Cardiac muscle cell (in vitro differentiated cells and primary cell): ENCODE measurements around the gene PDK2. TPM values are rescaled to one million over a fixed set of nuclear protein-coding genes. Genes with fewer than 3 reads are reported as not detected.

Experiments
- DNase-seq, 2 donors: peaks; one replicate each; pipeline versions ENCODE4 v3.0.0 to v3.0.0-alpha.2; 2010 to 2017; ENCODE audit warnings: low read depth in 1 of 2, low spot score in 1 of 2
- H3K27ac ChIP-seq: fragments of 200-600 bp; sonication (generic); 2 replicates; pipeline ENCODE4 v1.5.1; 2016
- H3K27me3 ChIP-seq: fragments of 200-600 bp; sonication (generic); 2 replicates; pipeline ENCODE4 v1.6.0; 2016; ENCODE audit warnings: control low read depth
- H3K36me3 ChIP-seq: fragments of 200-600 bp; sonication (generic); 2 replicates; pipeline ENCODE4 v1.5.1; 2016; ENCODE audit warnings: control low read depth
- H3K4me1 ChIP-seq: fragments of 200-600 bp; sonication (generic); 2 replicates; pipeline ENCODE4 v1.8.1; 2017; ENCODE audit warnings: low read depth, mild to moderate bottlenecking, mixed run types
- H3K4me3 ChIP-seq: fragments of 200-600 bp; sonication (generic); 2 replicates; pipeline ENCODE4 v1.5.1; 2016; ENCODE audit warnings: mild to moderate bottlenecking
- H3K9me3 ChIP-seq: fragments of 200-600 bp; sonication (generic); 2 replicates; pipeline ENCODE4 v1.5.1; 2017; ENCODE audit warnings: low read depth, mild to moderate bottlenecking, control low read depth
- CTCF ChIP-seq: IDR thresholded peaks from 2 replicates; pipeline ENCODE4 v1.5.1; 2012; ENCODE audit warnings: low read depth, mild to moderate bottlenecking, low read length
- polyA plus RNA-seq: library from polyadenylated mRNA; unstranded; fragments of >200 nt; fragmentation: Nextera tagmentation; extraction: Ambion mirVana; gene quantifications from 2 replicates; pipeline ENCODE4 v1.2.1, GENCODE V29; 2016
- total RNA-seq: library from RNA; depleted of rRNA; stranded (reverse); fragments of >200 nt; gene quantifications from 2 replicates; pipeline ENCODE4 v1.2.3, GENCODE V29; 2016

The PDK2 gene
- total and polyA plus RNA-seq, 2 experiments from 2014 or later = 88.5 to 146 TPM

GRCh38 chr17:50101346-50102163 is 6.4 kb downstream of the PDK2 start:
- H3K36me3 ChIP-seq = peaks cover 13% of the 10 kb centered on the region
- H3K4me3 ChIP-seq = no peak overlapping the region
- peaks cover 22% of the 10 kb centered on the region for H3K4me1 ChIP-seq
- H3K9me3 ChIP-seq = no peaks in the 10 kb centered on the region
- DNase-seq = peak; percentile 58 to 73
- H3K27me3 ChIP-seq = no peaks in the 10 kb centered on the region
- no peak for TF ChIP-seq CTCF
- peak overlapping the region; percentile 92 for H3K27ac ChIP-seq

- H3K36me3 ChIP-seq = peaks cover 18% of the 10 kb centered on the region
- no peak for TF ChIP-seq CTCF
- no peak for DNase-seq
- no peaks in the 10 kb centered on the region for H3K27me3 ChIP-seq
- peaks cover 22% of the 10 kb centered on the region for H3K4me1 ChIP-seq
- H3K9me3 ChIP-seq = no peaks in the 10 kb centered on the region
- peak overlapping the region; percentile 92 for H3K27ac ChIP-seq
- no peak overlapping the region for H3K4me3 ChIP-seq
Measured at GRCh38 chr17:50102164-50102991, 7.2 kb downstream of the PDK2 start.

GRCh38 chr17:50103252-50103651 is 8.1 kb downstream of the PDK2 start:
- TF ChIP-seq CTCF = no peak
- Histone ChIP-seq H3K27ac (no peak overlapping the region), H3K4me1 (peaks cover 26% of the 10 kb centered on the region), H3K9me3 (no peaks in the 10 kb centered on the region), H3K36me3 (peaks cover 13% of the 10 kb centered on the region), H3K4me3 (no peak overlapping the region), H3K27me3 (no peaks in the 10 kb centered on the region)
- no peak for DNase-seq

- DNase-seq = no peak
- no peak for TF ChIP-seq CTCF
- peaks cover 12% of the 10 kb centered on the region for H3K36me3 ChIP-seq
- no peak overlapping the region for H3K27ac ChIP-seq
- H3K9me3 ChIP-seq = no peaks in the 10 kb centered on the region
- H3K27me3 ChIP-seq = no peaks in the 10 kb centered on the region
- H3K4me1 ChIP-seq = peaks cover 33% of the 10 kb centered on the region
- H3K4me3 ChIP-seq = no peak overlapping the region
Measured at GRCh38 chr17:50103941-50104340, 8.8 kb downstream of the PDK2 start.

GRCh38 chr17:50105811-50106210 is 10.7 kb downstream of the PDK2 start:
- no peak for DNase-seq
- Histone ChIP-seq H3K27ac (no peak overlapping the region), H3K9me3 (no peaks in the 10 kb centered on the region), H3K36me3 (peaks cover 12% of the 10 kb centered on the region), H3K4me3 (no peak overlapping the region), H3K4me1 (peaks cover 36% of the 10 kb centered on the region), H3K27me3 (no peaks in the 10 kb centered on the region)
- TF ChIP-seq CTCF = no peak
